Endothelial cell of umbilical vein (primary cell): Measurements from ENCODE around the gene LAPTM4A. TPM values are rescaled to one million over a fixed set of nuclear protein-coding genes. Genes with fewer than 3 reads are reported as not detected.

Experiments used
- BruUV-seq: library from RNA; stranded (reverse); fragments of 400-500 nt; replicated peaks from 2 replicates; lab custom pipeline; 2021; lab: Mats Ljungman, UMichigan
- CTCF ChIA-PET: fragments of 300-600, 350-600 bp; sonication (Branson Sonifier 250); formaldehyde crosslinking; loops from one replicate; lab custom pipeline; 2021; ENCODE audit warnings: antibody characterized with exemption, inconsistent platforms; lab: Charles Lee
- POLR2A ChIA-PET: fragments of 300-600, 350-600 bp; sonication (Branson Sonifier 250); formaldehyde crosslinking; loops from one replicate; lab custom pipeline; 2021; ENCODE audit warnings: antibody characterized with exemption, inconsistent platforms; lab: Charles Lee
- DNase-seq: peaks from one replicate; pipeline ENCODE4 v3.0.0-alpha.2; 2011; ENCODE audit warnings: low read depth, low spot score
- FAIRE-seq: peaks from 2 replicates; lab custom pipeline; 2011; peaks lifted over from hg19 to GRCh38; lab: Jason Lieb, UNC
- H2AFZ ChIP-seq: 2 replicates; pipeline ENCODE4 v1.6.0; 2012; ENCODE audit warnings: low read depth, low read length, control low read depth, inconsistent platforms
- H3K27ac ChIP-seq: 2 replicates; pipeline ENCODE4 v1.5.1; 2011; ENCODE audit warnings: low read depth, mild to moderate bottlenecking, control low read depth, low read length, moderate library complexity; ENCODE audit not compliant: insufficient read depth
- H3K27me3 ChIP-seq, 2 experiments: 2 replicates each; pipeline versions ENCODE4 v1.6.0 to v1.6.1; 2011; ENCODE audit warnings: low read length in 2 of 2, mixed read lengths in 1 of 2; ENCODE audit not compliant: control insufficient read depth in 2 of 2, insufficient read depth in 2 of 2
- H3K36me3 ChIP-seq, 2 experiments: 2 replicates in 1 of 2; 3 replicates in 1 of 2; pipeline ENCODE4 v1.5.1; 2011; ENCODE audit warnings: low read length in 2 of 2, mild to moderate bottlenecking in 1 of 2, moderate library complexity in 1 of 2; ENCODE audit not compliant: control insufficient read depth in 2 of 2, insufficient read depth in 2 of 2; ENCODE audit errors: extremely low read depth in 1 of 2
- H3K4me1 ChIP-seq: 3 replicates; pipeline ENCODE4 v1.5.1; 2011; ENCODE audit warnings: mild to moderate bottlenecking, low read length; ENCODE audit not compliant: control insufficient read depth, insufficient read depth; ENCODE audit errors: extremely low read depth
- H3K4me2 ChIP-seq: 2 replicates; pipeline ENCODE4 v1.6.1; 2011; ENCODE audit warnings: low read length, control low read depth, mixed read lengths; ENCODE audit not compliant: insufficient read depth
- H3K4me3 ChIP-seq, 3 experiments: fragments of 200-600 bp in 1 of 3; sonication (generic), shearing (Covaris generic) in 1 of 3; replicated peaks in 1 of 3; 2 replicates each; pipeline ENCODE4 v1.5.1; 2011 to 2016; ENCODE audit warnings: control low read depth in 3 of 3, low read length in 3 of 3, mild to moderate bottlenecking in 2 of 3, inconsistent platforms in 1 of 3, low read depth in 1 of 3, moderate library complexity in 1 of 3; ENCODE audit not compliant: insufficient read depth in 1 of 3
- H3K79me2 ChIP-seq: 2 replicates; pipeline ENCODE4 v1.6.0; 2012; ENCODE audit warnings: low read length, inconsistent platforms; ENCODE audit not compliant: control insufficient read depth, insufficient read depth
- H3K9ac ChIP-seq: replicated peaks from 2 replicates; pipeline ENCODE3; 2011; ENCODE audit warnings: low read length, control low read depth; ENCODE audit not compliant: insufficient read depth; ENCODE audit errors: extremely low read depth
- H3K9me1 ChIP-seq: replicated peaks from 3 replicates; pipeline ENCODE4 v1.6.0; 2011; ENCODE audit warnings: mild to moderate bottlenecking, low read length; ENCODE audit not compliant: control insufficient read depth, insufficient read depth; ENCODE audit errors: extremely low read depth
- H3K9me3 ChIP-seq: replicated peaks from 2 replicates; pipeline ENCODE4 v1.5.1; 2012; ENCODE audit warnings: low read length, inconsistent platforms; ENCODE audit not compliant: control insufficient read depth, insufficient read depth
- H4K20me1 ChIP-seq: replicated peaks from 2 replicates; pipeline ENCODE3; 2011; ENCODE audit warnings: mild to moderate bottlenecking, low read length; ENCODE audit not compliant: control insufficient read depth, insufficient read depth; ENCODE audit errors: extremely low read depth
- POLR2A ChIP-seq: IDR thresholded peaks from 2 replicates; pipeline ENCODE4 v1.6.1; 2012; ENCODE audit warnings: low read depth, mild to moderate bottlenecking, control low read depth, low read length
- dilution Hi-C: fragments of 300-500 bp; cut with MboI; formaldehyde crosslinking; loops from one replicate; pipeline ENCODE4 v1.15.0; 2019; ENCODE audit warnings: low sequenced_read_pairs; ENCODE audit not compliant: extremely low pct_ligation_motif_present
- intact Hi-C: fragments of 100-400 bp; cut with micrococcal nuclease; formaldehyde crosslinking; loops from one replicate; pipeline ENCODE4 v1.10.0; 2022
- polyA plus RNA-seq, 4 experiments: library from polyadenylated mRNA; depleted of rRNA in 3 of 4; stranded (reverse) in 3 of 4; unstranded in 1 of 4; fragments of >200 nt; gene quantifications; 2 replicates each; pipeline versions ENCODE4 v1.2.1 to v1.2.3, GENCODE V29; 2011 to 2012; ENCODE audit warnings: missing spikeins in 1 of 4
- total RNA-seq: library from RNA; stranded (reverse); gene quantifications from 2 replicates; pipeline ENCODE4 v1.2.3, GENCODE V29; 2021

The LAPTM4A gene
- total and polyA plus RNA-seq, 2 donors (not counting 3 experiments of a cell fraction or from before 2014, with no cell fraction given): 155 to 427 TPM

DNA sequence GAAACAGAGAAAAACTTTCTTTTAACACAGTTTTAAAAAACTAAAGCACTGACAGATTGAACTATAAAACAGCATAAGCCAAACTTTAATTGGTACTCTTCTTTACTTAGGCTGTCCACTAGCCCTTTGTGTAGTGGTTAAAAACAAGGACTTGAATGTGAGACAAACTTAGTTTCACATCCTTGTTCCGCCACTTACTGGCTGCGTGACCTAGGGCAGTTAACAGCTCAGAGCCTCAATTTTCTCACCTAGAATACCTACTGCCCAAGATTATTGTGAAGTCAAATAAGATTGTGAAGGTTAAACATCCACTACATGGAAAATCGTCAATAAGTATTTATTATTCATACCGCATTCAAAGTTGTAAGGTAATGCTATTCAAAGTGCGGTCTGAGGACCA is 63.5 kb downstream of the LAPTM4A start:
- no peaks in the 10 kb centered on the region for H3K36me3 ChIP-seq
- no peaks in the 10 kb centered on the region for H3K9me3 ChIP-seq
- no peak overlapping the region for H3K27ac ChIP-seq
- FAIRE-seq (no peak), DNase-seq (no peak)
- no peak overlapping the region for H3K4me2 ChIP-seq
- H3K9me1 ChIP-seq: no peaks in the 10 kb centered on the region
- H3K4me1 ChIP-seq: peaks cover 14% of the 10 kb centered on the region
- no peak overlapping the region for H3K4me3 ChIP-seq
- no peaks in the 10 kb centered on the region for H3K27me3 ChIP-seq
- H4K20me1 ChIP-seq: no peaks in the 10 kb centered on the region
- ChIA-PET POLR2A (no interaction called here), CTCF (interaction anchor here (0.6 to 3.4 kb wide), 7 partner anchors 8 to 73 kb away, joined by 3 to 14 read pairs (median 4); no protein-coding TSS in a partner anchor)
- intact Hi-C loops (loop anchor here (2.0 kb wide), 1 partner anchor 85 kb away; no protein-coding TSS in a partner anchor), dilution Hi-C loops (no loop called here)
- no peak overlapping the region for H2AFZ ChIP-seq
- peaks cover 10% of the 10 kb centered on the region for H3K79me2 ChIP-seq
- BruUV-seq: no TSS peak
- no peak for TF ChIP-seq POLR2A
- H3K9ac ChIP-seq: no peak overlapping the region

Other genes starting within 250 kb of the LAPTM4A start
- 8.8 and 13.8 TPM in 2 replicates for gene TTC32, start 149.6 kb downstream of the LAPTM4A start, total RNA-seq
- 8.7 and 9.4 TPM in 2 replicates for gene TTC32, start 149.6 kb downstream of the LAPTM4A start, polyA plus RNA-seq
- 8.0 TPM in 2 replicates for gene WDR35, start 61.5 kb downstream of the LAPTM4A start, total RNA-seq
- 2.7 and 3.6 TPM in 2 replicates for gene WDR35, start 61.5 kb downstream of the LAPTM4A start, polyA plus RNA-seq
- 3.4 and 6.1 TPM in 2 replicates for gene MATN3, start 39.0 kb downstream of the LAPTM4A start, total RNA-seq
- 1.4 and 1.8 TPM in 2 replicates for gene MATN3, start 39.0 kb downstream of the LAPTM4A start, polyA plus RNA-seq
- gene SDC1, start 173.5 kb upstream of the LAPTM4A start, total RNA-seq: 3.5 and 4.0 TPM in 2 replicates
- 3.2 and 5.6 TPM in 2 replicates for gene SDC1, start 173.5 kb upstream of the LAPTM4A start, polyA plus RNA-seq